Measurements from ENCODE around the gene MEFV.
"Not testable (repeated sequence)": the region's sequence is repeated elsewhere in the genome, so short reads cannot be mapped to it uniquely, and the experiment has no call there.

The MEFV gene, protein sequence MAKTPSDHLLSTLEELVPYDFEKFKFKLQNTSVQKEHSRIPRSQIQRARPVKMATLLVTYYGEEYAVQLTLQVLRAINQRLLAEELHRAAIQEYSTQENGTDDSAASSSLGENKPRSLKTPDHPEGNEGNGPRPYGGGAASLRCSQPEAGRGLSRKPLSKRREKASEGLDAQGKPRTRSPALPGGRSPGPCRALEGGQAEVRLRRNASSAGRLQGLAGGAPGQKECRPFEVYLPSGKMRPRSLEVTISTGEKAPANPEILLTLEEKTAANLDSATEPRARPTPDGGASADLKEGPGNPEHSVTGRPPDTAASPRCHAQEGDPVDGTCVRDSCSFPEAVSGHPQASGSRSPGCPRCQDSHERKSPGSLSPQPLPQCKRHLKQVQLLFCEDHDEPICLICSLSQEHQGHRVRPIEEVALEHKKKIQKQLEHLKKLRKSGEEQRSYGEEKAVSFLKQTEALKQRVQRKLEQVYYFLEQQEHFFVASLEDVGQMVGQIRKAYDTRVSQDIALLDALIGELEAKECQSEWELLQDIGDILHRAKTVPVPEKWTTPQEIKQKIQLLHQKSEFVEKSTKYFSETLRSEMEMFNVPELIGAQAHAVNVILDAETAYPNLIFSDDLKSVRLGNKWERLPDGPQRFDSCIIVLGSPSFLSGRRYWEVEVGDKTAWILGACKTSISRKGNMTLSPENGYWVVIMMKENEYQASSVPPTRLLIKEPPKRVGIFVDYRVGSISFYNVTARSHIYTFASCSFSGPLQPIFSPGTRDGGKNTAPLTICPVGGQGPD

DNA sequence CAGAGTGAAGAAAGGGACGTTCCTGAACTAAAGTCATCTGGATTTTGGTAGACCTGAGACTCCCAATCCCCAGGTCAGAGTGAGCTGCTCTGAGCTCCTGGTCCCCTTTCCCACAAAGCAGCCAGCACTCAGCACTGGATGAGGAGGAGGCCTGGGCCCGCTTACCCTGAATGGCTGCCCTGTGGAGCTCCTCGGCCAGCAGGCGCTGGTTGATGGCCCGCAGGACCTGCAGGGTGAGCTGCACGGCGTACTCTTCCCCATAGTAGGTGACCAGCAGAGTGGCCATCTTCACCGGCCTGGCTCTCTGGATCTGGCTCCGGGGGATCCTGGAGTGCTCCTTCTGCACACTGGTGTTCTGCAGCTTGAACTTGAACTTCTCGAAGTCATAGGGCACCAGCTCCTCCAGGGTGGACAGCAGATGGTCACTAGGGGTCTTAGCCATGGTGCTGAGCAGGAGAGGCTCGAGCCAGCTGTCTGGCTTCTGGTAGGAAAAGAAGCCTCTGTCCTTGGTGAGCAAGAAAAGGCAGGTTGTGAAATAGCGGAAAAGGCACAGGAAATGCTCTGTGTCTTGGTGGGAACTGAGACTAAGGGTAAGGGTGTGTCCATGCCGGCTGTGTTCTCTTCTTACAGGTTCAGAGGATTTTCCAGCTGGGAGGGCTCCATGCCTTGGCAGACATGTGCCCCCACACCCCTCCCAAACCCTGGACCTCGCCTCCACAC lies at the start of gene MEFV:
Gene MEFV (minus strand): TSS at position 488 of the 720 bp plus-strand sequence. CDS start 46 bp downstream, at position 442.
- no peak for DNase-seq (ENCODE audit: extremely low read depth in 1 of 2, low read depth in 1 of 2)

DNA sequence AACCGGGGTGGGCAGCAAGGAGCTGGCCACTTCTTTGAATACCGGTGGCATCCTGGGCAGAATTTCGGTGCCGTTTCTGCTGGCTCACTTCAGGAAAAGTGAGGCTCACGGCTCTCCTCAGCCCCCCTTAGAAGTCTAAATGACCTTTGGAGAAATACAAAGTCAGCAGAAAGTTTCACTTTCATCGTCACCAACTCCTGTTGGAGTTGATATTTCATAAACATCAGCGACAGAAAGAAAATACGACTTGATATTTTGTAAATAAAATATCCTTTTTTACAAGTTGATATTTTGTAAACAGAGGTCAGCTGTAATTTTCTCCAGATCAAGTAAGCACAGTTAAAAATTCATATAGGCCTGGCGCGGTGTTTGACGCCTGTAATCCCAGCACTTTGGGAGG lies 49.6 kb upstream of the MEFV start:
- no peak for DNase-seq (ENCODE audit: extremely low read depth in 1 of 2, low read depth in 1 of 2)

DNA sequence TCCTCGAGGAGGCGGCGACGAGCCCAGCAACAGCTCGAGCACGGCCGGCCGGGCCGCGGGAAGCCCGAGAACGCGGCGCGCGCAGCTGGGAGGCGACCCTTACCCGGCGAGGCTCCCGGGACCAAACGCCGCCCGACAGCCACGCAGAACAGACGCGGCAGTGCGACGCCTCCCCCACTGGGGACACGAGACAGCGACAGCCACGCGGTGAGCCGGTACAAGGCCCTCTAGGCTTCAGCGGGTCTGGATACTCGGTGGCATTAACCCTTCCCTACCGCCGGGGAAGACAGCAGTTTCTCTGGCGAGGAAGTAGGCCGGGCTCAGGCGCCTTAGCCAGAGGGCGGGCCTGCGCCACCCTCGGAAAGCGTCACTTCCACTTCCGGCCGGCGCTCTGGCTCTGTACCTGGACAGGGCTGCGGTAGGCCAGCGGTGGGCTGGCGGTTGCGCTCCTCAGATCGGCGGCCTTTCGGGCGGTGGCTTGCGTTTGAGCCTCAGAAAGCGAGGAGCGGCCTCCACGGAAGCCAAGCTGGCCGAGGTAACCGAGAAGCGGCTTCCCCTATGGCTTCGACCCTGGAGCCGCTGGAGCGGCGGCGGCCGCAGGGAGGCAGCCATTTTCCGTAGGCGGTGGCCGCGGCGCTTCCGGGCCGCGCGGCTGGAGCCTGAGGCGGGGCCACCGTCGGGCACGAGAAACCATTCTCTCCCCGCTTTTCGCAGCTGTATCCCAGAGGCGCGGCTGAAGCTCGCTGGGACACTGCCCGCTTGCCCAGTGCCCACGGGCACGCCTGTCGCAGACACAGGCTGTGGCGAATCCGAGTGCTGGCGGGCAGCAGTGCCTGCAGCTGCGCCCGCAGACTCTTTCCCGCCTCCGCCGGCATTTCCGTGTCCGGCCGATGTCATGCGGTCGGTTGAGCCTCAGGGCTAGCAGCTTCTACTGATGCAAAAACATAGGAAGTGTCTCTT lies 49.0 kb upstream of the MEFV start, which contains the start of the genes TIGD7 and ZNF75A:
Gene TIGD7 (minus strand): TSS at position 322 of the 960 bp plus-strand sequence. CDS start 4,816 bp downstream, outside the sequence.
Gene ZNF75A (plus strand): TSS at position 389 of the 960 bp plus-strand sequence. CDS start 2,932 bp downstream, outside the sequence.
- DNase-seq (ENCODE audit: extremely low read depth in 1 of 2, low read depth in 1 of 2), result peak; percentile 69 to 72

DNA sequence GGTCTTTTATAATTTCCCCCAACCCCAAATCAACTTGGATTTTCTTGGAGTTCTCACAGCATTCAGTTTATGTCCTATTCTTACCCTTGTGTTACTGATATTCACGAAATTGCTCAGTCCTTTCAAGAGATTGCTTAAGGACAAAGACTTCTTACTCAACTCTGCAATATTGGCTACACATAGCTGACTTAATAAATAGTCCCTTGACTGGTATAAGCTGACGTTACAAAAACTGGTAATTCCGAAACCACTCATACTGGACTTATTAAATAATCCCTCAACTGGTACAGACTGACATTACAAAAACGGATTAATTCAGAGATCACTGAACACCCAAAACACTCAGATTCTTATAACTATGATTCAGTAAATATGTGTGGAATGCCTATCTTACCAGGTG lies 47.9 kb upstream of the MEFV start:
- no peak for DNase-seq (ENCODE audit: extremely low read depth in 1 of 2, low read depth in 1 of 2)

DNA sequence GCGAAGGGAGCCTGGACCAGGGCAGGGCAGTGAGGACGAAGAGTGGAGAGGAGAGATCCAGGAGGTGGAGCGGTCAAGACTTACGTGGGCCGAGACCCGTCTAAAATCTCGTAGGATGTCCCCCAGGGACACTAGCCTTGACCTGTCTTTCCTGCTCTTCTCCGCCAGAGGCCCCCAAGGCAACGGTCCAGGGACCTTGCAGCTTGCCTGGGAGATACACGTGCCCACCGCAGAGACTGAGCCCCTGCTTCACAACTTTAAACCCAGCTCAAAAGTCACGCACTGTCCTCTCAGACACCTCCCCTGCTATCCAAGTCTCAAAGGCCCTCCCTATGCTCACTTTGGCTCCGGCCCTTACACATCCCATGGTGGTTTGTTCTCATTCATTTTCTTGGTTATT lies 39.4 kb upstream of the MEFV start:
- no peak for DNase-seq (ENCODE audit: extremely low read depth in 1 of 2, low read depth in 1 of 2)

DNA sequence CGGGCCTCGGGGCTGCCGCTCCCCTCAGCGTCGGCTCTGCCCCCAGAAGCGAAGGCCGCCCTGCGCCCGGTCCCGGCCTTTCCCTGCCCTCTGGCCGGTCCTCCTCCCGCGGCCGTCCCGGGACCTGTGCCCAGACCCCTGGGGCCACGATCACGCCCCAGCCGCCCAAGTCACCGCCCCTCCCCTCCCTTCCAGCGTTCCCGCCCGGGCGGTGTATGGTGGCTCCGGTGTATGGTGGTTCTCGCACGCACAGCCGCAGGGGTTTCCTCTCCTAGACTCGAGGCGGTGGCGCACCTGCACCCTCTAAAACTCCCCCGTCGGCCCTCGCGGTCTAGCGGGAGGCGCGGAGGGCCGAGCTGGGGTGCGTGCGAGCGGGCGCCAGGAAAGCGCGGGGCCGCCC lies 38.8 kb upstream of the MEFV start:
- no peak for DNase-seq (ENCODE audit: extremely low read depth in 1 of 2, low read depth in 1 of 2)

DNA sequence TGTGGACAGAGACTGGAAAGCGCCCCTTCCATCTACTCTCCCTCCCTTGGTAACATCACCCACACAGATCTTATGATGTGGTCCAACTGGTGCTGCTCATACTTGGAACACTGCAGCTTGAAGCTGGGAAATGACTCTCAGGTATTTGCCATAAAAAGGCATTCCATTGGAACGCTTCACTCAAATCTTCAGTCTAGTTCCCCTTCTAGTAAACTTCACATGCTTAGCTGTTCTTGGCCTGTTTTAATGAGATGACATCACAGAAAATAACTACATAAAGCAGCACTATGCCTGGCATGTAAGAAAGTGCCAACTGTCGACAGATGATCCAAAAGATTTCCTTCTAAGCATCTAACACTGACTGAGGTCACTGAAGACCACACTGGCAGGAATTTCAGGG lies 36.2 kb upstream of the MEFV start:
- DNase-seq (ENCODE audit: extremely low read depth in 1 of 2, low read depth in 1 of 2), result no peak

DNA sequence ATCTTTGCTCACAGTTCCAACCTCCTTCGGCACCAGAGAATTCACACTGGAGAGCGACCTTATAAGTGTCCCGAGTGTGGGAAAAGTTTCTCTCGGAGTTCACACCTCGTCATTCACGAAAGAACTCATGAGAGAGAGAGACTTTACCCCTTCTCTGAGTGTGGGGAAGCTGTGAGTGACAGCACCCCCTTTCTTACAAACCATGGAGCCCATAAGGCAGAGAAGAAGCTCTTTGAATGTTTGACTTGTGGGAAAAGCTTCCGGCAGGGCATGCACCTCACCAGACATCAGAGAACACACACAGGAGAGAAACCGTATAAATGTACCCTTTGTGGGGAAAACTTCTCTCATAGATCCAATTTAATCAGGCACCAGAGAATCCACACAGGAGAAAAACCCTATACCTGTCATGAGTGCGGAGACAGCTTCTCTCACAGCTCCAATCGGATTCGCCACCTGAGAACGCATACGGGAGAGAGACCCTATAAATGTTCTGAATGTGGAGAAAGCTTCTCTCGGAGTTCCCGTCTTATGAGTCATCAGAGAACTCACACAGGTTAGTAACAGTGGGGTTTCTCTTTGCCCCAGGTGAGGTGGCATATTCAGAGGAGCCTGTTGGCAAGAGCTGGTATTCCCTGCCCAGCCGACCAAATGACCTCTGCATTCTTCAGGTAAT lies 33.7 kb upstream of the MEFV start:
- DNase-seq (ENCODE audit: extremely low read depth in 1 of 2, low read depth in 1 of 2), result no peak

DNA sequence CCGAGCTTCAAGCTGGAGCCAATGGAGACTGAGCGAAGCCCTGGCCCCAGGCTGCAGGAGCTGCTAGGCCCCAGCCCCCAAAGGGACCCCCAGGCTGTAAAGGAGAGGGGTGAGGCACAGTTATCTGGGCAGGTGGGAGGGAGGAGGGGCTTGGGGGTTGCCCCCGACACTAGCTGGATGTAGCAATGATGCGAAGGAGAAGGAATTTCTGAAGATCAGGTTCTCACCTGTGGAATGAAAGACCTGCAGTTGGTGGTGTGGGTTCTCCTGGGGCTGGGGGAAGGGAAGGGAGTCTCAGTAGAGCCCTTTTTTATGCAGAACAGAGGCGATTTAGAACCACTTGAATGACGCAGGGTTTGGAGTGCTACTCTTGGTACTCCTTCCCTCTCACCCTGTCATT lies 28.7 kb upstream of the MEFV start:
- no peak for DNase-seq (ENCODE audit: extremely low read depth in 1 of 2, low read depth in 1 of 2)

DNA sequence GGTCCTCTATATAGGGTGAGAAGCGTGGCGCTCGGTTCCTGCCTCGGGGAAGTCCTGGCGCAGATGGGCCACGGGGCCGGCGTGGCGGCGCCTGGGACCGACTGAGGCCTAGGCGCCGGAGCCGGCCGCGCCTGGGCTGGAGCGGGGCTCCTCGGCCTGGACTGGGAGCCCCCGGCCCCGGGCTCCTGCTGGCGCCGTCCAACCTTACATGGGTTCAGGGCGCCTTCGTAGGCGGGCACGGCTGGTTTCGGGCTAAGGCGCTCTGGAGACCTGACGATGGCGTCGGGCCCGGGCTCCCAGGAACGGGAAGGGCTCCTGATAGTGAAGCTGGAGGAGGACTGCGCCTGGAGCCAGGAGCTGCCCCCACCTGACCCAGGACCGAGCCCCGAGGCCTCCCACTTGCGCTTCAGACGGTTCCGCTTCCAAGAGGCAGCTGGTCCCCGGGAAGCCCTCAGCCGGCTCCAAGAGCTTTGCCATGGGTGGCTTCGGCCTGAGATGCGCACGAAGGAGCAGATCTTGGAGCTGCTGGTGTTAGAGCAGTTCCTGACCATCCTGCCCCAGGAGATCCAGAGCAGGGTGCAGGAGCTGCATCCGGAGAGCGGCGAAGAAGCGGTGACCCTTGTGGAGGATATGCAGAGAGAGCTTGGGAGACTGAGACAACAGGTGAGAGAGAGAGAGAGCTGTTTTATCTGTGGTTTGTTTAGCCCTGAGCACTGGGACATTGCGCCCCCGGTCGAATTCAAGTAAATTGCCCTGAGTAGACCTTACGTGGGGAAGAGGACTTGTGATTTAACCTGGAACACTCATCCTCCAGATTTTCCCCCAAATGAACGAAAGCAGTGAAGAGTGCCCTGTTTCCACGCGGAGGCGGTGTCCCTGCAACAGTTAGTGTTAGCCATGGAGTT lies 27.4 kb upstream of the MEFV start:
- no peak for DNase-seq (ENCODE audit: extremely low read depth in 1 of 2, low read depth in 1 of 2)

DNA sequence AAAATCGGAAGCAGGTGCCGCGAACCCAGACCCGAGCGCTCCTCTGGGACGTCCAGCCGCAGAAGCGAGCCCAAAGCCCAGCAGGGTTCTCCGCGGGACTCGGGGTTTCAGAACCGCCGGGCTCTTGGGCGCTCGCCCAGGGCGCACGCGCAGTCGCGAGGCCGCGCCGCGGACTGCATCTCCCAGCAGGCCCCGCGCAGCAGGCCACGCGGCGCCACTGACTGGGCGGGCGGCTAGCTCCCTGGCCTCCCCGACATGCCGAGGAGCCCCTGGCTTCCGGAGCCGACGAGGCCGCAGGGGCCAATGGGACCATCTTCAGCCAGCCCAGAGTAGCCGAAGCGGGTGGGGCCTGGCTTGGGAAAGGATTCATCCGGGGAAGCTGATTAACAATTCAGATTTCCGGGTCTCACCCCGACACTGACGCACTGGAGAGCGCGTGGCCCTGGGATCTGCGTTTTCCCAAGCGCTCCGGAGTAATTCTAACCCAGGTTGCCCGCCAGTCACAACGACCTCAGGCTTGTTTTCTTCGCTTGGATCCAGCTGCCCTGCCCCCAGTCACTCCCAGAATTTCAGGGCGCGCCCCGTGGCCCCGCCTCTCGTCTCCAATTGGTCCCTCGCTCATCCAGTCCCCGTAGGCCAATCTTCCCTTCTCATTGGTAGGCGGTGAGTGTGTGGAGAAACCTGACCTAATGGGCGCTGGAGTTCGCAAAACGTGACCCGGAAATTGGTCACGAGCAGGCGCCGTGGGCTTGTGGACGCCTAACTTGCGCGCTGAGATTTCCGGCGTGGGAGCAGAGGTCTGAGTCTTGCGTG lies 26.5 kb upstream of the MEFV start, which contains the start of gene ZNF263:
Gene ZNF263 (plus strand): TSS at position 762 of the 813 bp plus-strand sequence. CDS start 328 bp downstream, outside the sequence.
- DNase-seq (ENCODE audit: extremely low read depth in 1 of 2, low read depth in 1 of 2), result peak; percentile 84 to 90

DNA sequence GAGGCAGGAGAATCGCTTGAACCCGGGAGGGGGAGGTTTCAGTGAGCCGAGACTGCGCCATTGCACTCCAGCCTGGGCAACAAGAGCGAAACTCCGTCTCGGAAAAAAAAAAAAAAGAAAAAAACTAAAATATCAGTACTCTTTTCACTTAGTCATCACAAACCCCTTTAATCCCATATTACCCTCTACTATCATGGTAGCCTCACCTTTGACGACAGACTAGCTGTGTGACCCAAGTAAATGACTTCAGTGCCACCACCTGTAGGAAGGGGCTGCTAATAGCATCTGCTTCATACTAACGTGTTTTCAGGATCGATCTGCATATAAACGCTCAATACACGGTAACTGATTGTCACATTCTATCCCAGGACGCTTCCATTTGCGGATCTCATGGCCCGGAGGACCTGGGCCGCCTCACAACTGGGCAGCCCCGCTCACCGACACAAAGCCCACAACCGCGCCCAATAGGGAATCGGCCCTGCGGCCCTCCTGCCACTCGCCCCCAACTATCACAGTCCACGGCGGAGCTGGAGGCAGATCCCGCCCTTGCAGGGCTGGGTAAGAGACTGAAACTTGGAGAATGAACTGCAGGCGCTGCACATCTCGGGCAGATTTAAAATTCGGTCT lies 25.8 kb upstream of the MEFV start:
- DNase-seq (ENCODE audit: extremely low read depth in 1 of 2, low read depth in 1 of 2), result no peak

DNA sequence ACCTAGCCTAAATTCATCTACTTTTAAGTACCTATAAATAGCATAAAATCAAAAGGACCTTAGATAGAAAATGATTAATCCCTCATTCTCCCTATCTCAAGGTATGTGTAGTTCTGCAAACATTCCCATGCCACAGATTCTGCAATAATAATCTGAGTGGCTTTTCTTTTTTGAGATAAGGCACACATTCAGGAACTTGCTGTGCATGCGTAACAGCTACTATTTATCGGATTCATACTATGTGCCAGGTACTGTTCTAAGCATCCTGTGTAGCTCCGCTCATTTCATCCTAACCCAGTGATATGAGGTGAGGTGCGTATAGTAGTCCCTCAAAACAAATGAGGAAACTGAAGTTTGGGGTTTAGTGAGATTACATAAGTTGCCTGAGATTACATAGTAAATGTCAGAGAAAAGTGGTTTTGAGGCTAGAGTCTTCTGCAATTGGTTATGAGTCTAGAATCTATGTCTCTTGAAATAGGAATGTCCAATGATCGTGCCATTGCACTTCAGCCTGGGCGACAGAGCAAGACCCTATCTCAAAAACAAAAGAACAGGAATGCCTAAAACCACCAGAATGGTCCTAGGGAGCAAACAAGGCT lies 24.9 kb upstream of the MEFV start:
- DNase-seq (ENCODE audit: extremely low read depth in 1 of 2, low read depth in 1 of 2), result no peak

DNA sequence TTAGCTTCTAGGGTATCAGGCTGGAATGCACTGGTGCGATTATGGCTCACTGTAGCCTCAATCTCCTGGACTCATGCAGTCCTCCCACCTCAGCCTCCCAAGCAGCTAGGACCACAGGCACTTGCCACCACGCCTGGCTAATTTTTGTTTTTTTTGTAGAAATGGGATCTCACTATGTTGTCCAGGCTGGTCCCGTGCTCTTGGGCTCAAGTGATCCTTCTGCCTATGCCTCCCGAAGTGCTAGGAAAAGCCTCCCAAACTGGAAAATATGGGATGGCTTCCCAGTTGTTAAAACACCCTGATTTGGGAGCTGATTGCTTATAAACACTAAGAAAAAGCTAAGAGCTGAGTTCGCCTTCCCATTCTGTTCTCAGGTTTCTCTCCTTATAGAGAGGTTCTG lies 20.2 kb upstream of the MEFV start:
- DNase-seq (ENCODE audit: extremely low read depth in 1 of 2, low read depth in 1 of 2), result no peak

DNA sequence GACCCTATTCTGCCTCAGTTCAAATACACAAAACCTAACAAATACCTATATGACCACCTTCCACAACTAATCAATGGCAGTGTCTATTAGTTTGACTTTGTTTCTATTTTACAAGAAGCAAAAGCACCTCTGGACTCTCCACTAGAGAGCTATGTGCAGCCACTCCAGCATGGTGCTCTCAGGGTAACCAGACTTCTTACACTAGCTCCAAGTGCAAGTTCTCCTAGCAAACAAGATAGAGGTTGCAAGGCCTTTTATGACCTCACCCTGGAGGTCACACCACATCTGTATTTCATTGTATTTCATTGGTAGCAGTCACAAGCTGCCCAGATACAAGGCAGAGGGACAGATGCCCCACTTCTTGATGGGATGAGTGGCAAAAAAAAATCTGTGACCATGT lies 18.5 kb upstream of the MEFV start:
- DNase-seq (ENCODE audit: extremely low read depth in 1 of 2, low read depth in 1 of 2), result no peak

DNA sequence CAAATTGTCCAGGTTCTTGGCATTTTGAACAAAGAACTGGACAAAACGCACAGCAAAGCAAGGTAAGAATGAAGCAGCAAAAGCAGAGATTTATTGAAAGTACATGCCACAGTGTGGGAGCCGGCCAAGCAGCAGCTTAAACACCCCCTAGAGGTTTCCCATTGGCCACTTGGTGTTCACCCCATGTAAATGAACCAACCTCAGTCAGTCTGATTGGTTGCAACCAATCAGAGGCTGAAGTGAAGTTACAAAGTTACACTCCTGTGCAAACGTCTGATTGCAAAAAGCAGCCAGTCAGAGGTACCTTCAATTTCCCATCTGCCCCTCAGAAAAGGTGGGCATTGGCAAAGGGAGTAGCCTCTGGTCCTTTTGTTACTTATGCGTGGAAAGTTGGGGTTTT lies 18.1 kb upstream of the MEFV start:
- DNase-seq (ENCODE audit: extremely low read depth in 1 of 2, low read depth in 1 of 2), result no peak

DNA sequence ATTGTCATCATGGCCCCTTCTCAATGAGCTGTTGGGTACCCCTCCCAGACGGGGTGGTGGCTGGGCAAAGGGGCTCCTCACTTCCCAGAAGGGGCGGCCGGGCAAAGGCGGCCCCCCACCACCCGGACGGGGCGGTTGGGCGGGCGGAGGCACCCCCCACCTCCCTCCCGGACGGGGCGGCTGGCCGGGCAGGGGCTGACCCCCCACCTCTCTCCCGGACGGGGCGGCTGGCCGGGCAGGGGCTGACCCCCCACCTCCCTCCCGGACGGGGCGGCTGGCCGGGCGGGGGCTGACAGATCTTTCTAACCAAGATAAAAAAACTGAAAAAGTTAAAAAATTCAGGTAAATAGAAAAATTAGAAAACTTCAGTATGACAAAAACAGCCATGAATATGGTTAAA lies 14.8 kb upstream of the MEFV start:
- DNase-seq (ENCODE audit: extremely low read depth in 1 of 2, low read depth in 1 of 2), result not testable (repeated sequence)

All from stimulated activated CD8-positive, alpha-beta memory T cell treated with anti-CD3 and anti-CD28 coated beads, Interleukin-7, amount 100 ng/mL, for 48 hours (primary cell).